ENCODE data around the gene MRI1. TPM values are rescaled to one million over a fixed set of nuclear protein-coding genes. Genes with fewer than 3 reads are reported as not detected.
A peak's percentile ranks its signal among the peaks of the same experiment; 100 is the strongest.

MRI1 gene
- total and polyA plus RNA-seq, 4 donors = 23.5 to 63.2 (median 29.9) TPM

DNA sequence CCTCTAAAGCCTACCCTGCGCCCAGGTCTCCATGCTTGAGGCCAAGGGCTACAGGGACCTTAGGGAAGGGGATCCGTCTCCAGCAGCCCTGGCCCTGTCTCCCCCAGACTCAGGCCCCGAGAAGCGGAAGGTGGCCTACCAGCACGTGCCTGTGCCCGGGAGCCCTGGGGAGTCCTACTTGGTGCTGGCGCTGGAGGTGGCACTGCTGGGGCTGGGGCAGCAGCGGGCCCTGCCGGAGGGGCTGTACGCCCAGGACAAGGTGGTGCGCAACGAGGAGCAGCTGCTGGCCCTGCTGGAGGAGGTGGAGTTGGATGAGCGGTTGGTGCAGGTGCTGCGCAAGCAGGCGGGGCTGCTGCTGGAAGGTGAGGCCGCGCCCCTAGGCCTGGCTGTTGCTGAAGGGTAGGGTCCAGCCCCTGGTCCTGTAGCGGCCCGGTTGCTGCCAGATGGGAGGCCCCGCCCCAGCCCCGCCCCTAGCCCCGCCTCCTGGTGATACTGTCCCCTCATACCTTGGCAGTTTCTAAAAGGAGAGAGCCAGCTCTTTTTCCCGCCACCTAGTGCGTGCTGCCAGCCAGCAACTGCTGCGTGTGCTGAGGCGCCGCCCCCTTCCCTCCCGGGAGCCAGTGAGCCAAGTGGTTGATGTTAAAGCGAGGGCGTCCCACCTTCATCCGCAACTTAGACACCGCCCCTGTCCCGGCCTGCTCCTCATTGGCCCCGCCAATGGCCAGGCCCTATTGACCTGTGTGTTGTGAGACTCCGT lies 53.5 kb downstream of the MRI1 start:
- Histone ChIP-seq H3K27me3 (ENCODE audit: control insufficient read depth in 3 of 3, insufficient read depth in 3 of 3, low read length in 2 of 3) (no peaks in the 10 kb centered on the region), H3K9me3 (ENCODE audit: control insufficient read depth in 4 of 4, insufficient read depth in 3 of 4, low read length in 3 of 4) (peaks cover 0 to 3% (median 0%) of the 10 kb centered on the region in 4 donors), H3K27ac (ENCODE audit: low read depth in 1 of 2, low read length in 1 of 2) (peak overlapping the region in 1 of 2 donors; percentile 35), H3K4me3 (no peak overlapping the region), H3K36me3 (ENCODE audit: control insufficient read depth in 4 of 4, insufficient read depth in 4 of 4, low read length in 4 of 4) (peaks cover 0 to 12% (median 7%) of the 10 kb centered on the region in 4 donors), H3K9ac (ENCODE audit: insufficient read depth in 1 of 2, low read length in 2 of 2) (no peak overlapping the region), H3K4me1 (ENCODE audit: control insufficient read depth in 5 of 5, insufficient read depth in 5 of 5, low read length in 5 of 5) (peaks cover 0 to 5% (median 0%) of the 10 kb centered on the region in 5 donors)
- peak; percentile 72 for ATAC-seq (ENCODE audit: insufficient read depth, low FRiP score)
- WGBS, 2 donors = 60 to 64% methylated on average over 34 to 35 of the region's 35 CpGs
- TF ChIP-seq, protein P1, sequence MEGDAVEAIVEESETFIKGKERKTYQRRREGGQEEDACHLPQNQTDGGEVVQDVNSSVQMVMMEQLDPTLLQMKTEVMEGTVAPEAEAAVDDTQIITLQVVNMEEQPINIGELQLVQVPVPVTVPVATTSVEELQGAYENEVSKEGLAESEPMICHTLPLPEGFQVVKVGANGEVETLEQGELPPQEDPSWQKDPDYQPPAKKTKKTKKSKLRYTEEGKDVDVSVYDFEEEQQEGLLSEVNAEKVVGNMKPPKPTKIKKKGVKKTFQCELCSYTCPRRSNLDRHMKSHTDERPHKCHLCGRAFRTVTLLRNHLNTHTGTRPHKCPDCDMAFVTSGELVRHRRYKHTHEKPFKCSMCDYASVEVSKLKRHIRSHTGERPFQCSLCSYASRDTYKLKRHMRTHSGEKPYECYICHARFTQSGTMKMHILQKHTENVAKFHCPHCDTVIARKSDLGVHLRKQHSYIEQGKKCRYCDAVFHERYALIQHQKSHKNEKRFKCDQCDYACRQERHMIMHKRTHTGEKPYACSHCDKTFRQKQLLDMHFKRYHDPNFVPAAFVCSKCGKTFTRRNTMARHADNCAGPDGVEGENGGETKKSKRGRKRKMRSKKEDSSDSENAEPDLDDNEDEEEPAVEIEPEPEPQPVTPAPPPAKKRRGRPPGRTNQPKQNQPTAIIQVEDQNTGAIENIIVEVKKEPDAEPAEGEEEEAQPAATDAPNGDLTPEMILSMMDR (IDR thresholded peaks at IDR 0.05; ENCODE audit: control extremely low read depth, extremely low read depth) = no peak
- peak; percentile 54 to 86 (median 79) for DNase-seq

DNA sequence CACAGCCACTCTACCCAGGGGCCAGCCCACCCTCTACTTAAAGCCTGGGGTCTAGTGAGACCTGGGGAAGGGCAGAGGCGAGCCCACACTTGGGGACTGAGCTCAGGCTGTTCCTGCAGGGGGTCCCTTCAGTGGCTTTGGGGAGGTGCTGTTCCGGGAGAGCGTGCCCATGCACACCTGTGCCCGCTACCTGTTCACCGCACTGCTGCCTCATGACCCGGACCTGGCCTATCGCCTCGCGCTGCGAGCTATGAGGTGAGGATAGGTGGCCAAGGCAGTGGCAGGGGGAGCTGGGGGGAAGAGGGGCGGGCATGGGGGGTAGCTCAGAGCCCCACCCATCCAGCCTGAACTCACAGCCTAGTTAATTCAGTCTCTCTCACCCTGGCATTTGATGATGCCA lies 54.9 kb downstream of the MRI1 start:
- WGBS, 2 donors = 98 to 99% methylated on average over 11 of the region's 11 CpGs
- ATAC-seq (ENCODE audit: insufficient read depth, low FRiP score) (no peak), DNase-seq (no peak)
- Histone ChIP-seq H3K4me3 (no peak overlapping the region), H3K27me3 (ENCODE audit: control insufficient read depth in 3 of 3, insufficient read depth in 3 of 3, low read length in 2 of 3) (no peaks in the 10 kb centered on the region), H3K9me3 (ENCODE audit: control insufficient read depth in 4 of 4, insufficient read depth in 3 of 4, low read length in 3 of 4) (no peaks in the 10 kb centered on the region), H3K9ac (ENCODE audit: insufficient read depth in 1 of 2, low read length in 2 of 2) (no peak overlapping the region), H3K4me1 (ENCODE audit: control insufficient read depth in 5 of 5, insufficient read depth in 5 of 5, low read length in 5 of 5) (peaks cover 0 to 5% (median 0%) of the 10 kb centered on the region in 5 donors), H3K27ac (ENCODE audit: low read depth in 1 of 2, low read length in 1 of 2) (no peak overlapping the region), H3K36me3 (ENCODE audit: control insufficient read depth in 4 of 4, insufficient read depth in 4 of 4, low read length in 4 of 4) (peaks cover 0 to 11% (median 4%) of the 10 kb centered on the region in 4 donors)
- TF ChIP-seq, protein P1 (IDR thresholded peaks at IDR 0.05; ENCODE audit: control extremely low read depth, extremely low read depth) = no peak

DNA sequence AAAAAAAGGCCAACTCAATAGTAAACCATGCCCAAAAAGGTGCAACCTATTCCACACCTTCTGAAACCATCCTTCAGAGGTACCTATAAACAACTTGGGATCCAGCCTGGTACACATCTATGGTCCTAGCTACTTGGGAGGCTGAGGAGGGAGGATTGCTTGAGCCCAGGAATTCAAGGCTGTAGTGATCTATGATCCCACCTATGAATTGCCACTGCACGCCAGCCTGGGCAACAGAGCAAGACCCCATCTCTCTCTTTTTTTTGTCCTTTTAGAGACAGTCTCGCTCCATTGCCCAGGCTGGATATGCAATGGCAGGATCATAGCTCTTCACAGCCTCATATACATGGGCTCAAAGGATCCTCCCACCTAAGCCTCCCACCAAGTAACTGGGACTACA lies 57.0 kb downstream of the MRI1 start:
- Histone ChIP-seq H3K27me3 (ENCODE audit: control insufficient read depth in 3 of 3, insufficient read depth in 3 of 3, low read length in 2 of 3) (no peaks in the 10 kb centered on the region), H3K36me3 (ENCODE audit: control insufficient read depth in 4 of 4, insufficient read depth in 4 of 4, low read length in 4 of 4) (peaks cover 0 to 14% (median 7%) of the 10 kb centered on the region in 4 donors), H3K9me3 (ENCODE audit: control insufficient read depth in 4 of 4, insufficient read depth in 3 of 4, low read length in 3 of 4) (no peaks in the 10 kb centered on the region), H3K4me1 (ENCODE audit: control insufficient read depth in 5 of 5, insufficient read depth in 5 of 5, low read length in 5 of 5) (peaks cover 0 to 9% (median 0%) of the 10 kb centered on the region in 5 donors), H3K27ac (ENCODE audit: low read depth in 1 of 2, low read length in 1 of 2) (no peak overlapping the region), H3K4me3 (no peak overlapping the region), H3K9ac (ENCODE audit: insufficient read depth in 1 of 2, low read length in 2 of 2) (no peak overlapping the region)
- ATAC-seq (ENCODE audit: insufficient read depth, low FRiP score) (no peak), DNase-seq (no peak)
- TF ChIP-seq, protein P1 (IDR thresholded peaks at IDR 0.05; ENCODE audit: control extremely low read depth, extremely low read depth) = no peak
- 95 to 97% methylated on average over 2 of the region's 2 CpGs for WGBS, 2 donors

Measured in lung (tissue), 12 donors.